Effector memory CD4-positive, alpha-beta T cell (primary cell): Measurements from ENCODE around the gene MFSD12.

ENCODE experiments used
- DNase-seq, 3 donors: peaks; one replicate each; pipeline ENCODE4 v3.0.0-alpha.2; 2020
- H3K27ac ChIP-seq: 2 replicates; pipeline ENCODE4 v1.7.0; 2013; ENCODE audit warnings: mild to moderate bottlenecking, low read length, moderate library complexity; ENCODE audit not compliant: insufficient read depth, poor library complexity, severe bottlenecking
- H3K27me3 ChIP-seq: replicated peaks from 2 replicates; pipeline ENCODE4 v1.7.0; 2013; ENCODE audit warnings: mild to moderate bottlenecking, low read length; ENCODE audit not compliant: insufficient read depth, control insufficient read depth, poor library complexity, severe bottlenecking
- H3K36me3 ChIP-seq: 2 replicates; pipeline ENCODE4 v1.7.0; 2013; ENCODE audit warnings: mild to moderate bottlenecking, low read length, moderate library complexity; ENCODE audit not compliant: control insufficient read depth, insufficient read depth
- H3K4me1 ChIP-seq: 2 replicates; pipeline ENCODE4 v1.7.0; 2013; ENCODE audit warnings: low read length, mild to moderate bottlenecking; ENCODE audit not compliant: control insufficient read depth, insufficient read depth, poor library complexity, severe bottlenecking
- H3K4me3 ChIP-seq: 2 replicates; pipeline ENCODE4 v1.7.0; 2013; ENCODE audit warnings: low read length, low read depth, mild to moderate bottlenecking; ENCODE audit not compliant: insufficient read depth, poor library complexity, severe bottlenecking
- H3K9me3 ChIP-seq: 2 replicates; pipeline ENCODE4 v1.7.0; 2013; ENCODE audit warnings: mild to moderate bottlenecking, low read length, moderate library complexity; ENCODE audit not compliant: control insufficient read depth

MFSD12 gene

DNA sequence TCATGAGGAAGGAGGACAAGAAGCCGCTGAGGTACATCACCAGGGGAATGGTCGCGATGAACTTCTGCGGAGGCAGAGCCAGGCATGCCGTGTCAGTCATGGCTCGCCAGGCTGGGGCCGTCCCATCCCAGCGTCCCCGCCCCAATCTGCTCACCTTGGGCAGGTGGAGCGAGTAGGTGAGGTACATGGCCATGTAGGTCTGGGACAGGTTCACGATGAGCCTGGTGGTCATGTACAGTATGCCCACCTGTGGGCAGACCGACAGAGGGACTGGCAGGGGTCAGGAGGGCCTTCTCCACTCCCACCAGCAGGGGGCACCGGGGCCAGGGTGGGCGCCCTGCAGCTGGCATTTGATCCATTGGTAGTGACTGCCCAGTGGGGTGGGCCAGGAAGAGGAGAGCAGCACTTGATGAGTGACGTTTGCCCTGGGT lies 10.1 kb downstream of the MFSD12 start:
- H3K4me1 ChIP-seq = no peaks in the 10 kb centered on the region
- H3K27ac ChIP-seq = no peak overlapping the region
- peaks cover 36% of the 10 kb centered on the region for H3K36me3 ChIP-seq
- H3K27me3 ChIP-seq = no peaks in the 10 kb centered on the region
- DNase-seq = no peak
- H3K9me3 ChIP-seq = no peaks in the 10 kb centered on the region
- no peak overlapping the region for H3K4me3 ChIP-seq

DNA sequence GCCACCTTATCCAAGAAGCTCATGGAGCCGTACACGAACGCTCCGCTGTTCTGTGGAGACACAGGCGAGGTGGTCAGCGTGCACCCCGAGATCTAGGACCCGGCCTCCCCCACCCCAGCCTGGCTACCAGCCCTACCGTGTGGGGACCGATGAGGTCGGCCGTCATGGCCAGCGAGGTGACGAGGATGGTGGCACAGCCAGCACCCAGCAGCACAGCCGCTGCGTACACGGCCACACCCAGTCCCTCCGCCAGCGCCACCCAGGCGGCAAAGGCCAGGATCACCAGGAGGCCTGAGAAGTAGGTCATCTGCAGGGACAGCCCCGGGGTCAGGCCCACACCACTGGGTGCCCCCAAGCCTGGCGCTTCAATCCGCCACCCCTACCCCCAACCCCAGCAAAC lies 11.3 kb downstream of the MFSD12 start:
- peaks cover 36% of the 10 kb centered on the region for H3K36me3 ChIP-seq
- no peak overlapping the region for H3K27ac ChIP-seq
- no peak overlapping the region for H3K4me3 ChIP-seq
- no peaks in the 10 kb centered on the region for H3K9me3 ChIP-seq
- no peaks in the 10 kb centered on the region for H3K27me3 ChIP-seq
- DNase-seq = no peak
- H3K4me1 ChIP-seq = no peaks in the 10 kb centered on the region

DNA sequence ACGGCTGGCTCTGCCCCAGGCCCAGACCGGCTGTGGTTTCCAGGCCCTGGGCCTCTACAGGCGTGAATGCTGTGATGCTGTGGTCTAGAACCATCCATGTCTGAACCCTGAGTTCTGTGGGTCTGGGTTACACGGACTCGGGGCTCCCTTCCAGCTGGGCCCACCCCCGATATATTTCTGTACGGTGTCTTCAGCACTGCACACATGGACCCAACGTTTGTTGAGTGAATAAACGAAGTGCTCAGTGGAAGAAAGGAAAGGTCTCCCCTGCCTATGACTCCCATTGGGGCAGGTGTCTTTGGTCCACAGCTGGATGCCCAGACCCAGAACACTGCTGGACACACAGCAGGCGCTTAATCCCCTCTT lies 11.7 kb downstream of the MFSD12 start:
- Histone ChIP-seq H3K27ac (no peak overlapping the region), H3K36me3 (peaks cover 36% of the 10 kb centered on the region), H3K9me3 (no peaks in the 10 kb centered on the region), H3K27me3 (no peaks in the 10 kb centered on the region), H3K4me3 (no peak overlapping the region), H3K4me1 (no peaks in the 10 kb centered on the region)
- DNase-seq = no peak

DNA sequence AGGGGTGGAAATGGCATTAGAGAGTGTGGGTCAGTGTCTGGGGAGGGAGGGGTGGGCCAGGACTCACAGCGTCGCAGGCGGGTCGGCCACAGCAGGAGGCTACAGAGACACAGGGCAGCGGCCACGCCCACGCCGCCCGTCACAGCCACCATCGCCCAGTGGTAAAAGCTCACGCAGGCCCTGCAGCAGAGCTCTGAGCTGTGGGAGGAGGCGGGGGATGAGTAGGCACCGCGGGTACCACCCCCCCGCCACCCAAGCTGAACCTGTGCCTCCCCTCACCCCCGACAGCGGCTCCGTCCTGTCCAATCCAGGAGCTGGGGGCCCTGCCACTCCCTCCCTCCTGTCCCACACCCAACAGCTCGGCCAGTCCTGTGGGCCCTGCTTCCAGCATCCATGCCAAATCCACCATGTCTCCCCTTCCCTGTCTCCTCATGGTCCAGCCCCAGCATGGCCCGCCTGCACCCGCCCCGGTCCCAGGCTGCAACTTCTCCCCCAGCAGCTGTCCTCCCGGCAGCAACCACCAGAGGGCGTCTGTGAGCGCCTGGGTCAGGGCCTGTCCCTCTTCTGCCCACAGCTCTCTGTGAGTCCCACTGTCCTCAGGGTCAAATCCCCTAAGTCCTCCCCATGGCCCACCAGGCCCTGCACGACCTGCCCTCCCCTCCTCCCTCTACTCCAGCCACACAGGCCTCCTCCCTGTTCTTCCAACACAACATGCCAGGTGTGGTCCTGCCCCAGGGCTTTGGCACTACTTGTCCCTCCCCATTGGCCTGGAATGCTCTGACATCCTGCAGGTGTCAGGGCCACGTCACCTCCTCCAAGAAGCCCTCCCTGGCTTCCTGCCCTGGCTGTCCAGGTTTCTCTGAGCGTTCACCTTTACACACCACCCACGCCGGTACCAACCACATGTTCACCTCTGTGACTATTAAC lies 12.4 kb downstream of the MFSD12 start:
- no peaks in the 10 kb centered on the region for H3K27me3 ChIP-seq
- no peak overlapping the region for H3K4me3 ChIP-seq
- H3K27ac ChIP-seq = no peak overlapping the region
- H3K36me3 ChIP-seq = peaks cover 36% of the 10 kb centered on the region
- peak; percentile 56 to 69 (median 66) for DNase-seq
- H3K9me3 ChIP-seq = no peaks in the 10 kb centered on the region
- H3K4me1 ChIP-seq = no peaks in the 10 kb centered on the region

DNA sequence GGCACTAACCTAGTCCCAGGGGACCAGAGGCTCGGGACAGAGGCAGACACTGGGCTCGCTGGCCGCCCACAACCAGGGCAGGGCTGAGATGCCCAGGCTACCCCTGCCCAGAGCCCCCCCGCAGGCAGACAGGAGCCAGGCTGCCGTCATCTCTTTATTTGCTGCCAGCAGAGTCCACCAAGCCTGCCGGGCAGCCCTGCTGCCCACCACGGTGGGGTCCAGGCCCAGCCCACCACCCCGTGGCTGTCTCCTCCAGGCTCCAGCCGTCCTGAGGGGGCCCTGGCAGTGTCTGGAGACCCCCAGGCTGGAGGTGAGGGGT lies 13.4 kb downstream of the MFSD12 start:
- no peaks in the 10 kb centered on the region for H3K9me3 ChIP-seq
- H3K36me3 ChIP-seq = peaks cover 41% of the 10 kb centered on the region
- no peaks in the 10 kb centered on the region for H3K4me1 ChIP-seq
- no peak overlapping the region for H3K27ac ChIP-seq
- no peak for DNase-seq
- H3K4me3 ChIP-seq = no peak overlapping the region
- H3K27me3 ChIP-seq = no peaks in the 10 kb centered on the region

DNA sequence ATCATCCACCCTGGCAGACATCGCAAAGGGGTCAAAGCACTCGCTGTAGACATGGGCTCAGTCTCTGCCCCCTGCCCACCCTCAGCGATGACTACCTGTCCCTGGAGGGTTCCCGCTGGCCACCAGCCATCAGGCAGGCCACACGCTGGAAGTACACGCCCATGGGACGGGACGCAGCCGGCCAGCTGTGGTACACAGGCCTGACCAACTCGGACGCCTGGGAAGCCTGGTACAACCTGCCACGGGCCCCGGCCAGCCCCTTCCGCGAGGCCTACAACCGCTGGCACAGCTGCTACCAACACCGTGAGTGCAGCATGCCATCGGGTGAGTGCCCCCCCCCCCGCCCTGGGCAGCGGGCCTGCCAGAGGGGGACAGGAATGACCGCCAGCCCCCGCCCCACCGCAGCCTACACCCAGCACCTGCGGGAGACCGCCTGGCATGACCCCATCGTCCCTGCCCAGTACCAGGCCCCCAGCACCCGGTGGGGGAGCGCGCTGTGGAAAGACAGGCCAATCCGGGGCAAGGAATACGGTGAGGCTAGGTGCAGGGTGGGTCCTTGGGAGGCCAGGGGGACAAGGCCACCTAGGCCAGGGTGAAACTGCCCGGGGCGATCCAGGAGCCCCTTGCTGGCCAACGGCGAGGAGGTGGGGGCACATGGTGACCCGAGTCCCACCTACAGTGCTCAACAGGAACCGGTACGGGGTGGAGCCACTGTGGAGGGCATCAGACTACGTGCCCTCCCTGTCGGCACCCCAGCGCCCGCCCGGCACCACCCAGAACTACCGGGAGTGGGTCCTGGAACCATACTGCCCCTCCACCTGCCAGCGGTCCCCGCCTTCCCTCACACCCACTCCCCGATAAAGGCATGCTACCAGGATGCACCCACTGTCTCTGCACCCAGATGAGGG lies 14.0 kb downstream of the MFSD12 start:
- no peaks in the 10 kb centered on the region for H3K9me3 ChIP-seq
- H3K27ac ChIP-seq = no peak overlapping the region
- DNase-seq = no peak
- peaks cover 36% of the 10 kb centered on the region for H3K36me3 ChIP-seq
- H3K27me3 ChIP-seq = no peaks in the 10 kb centered on the region
- H3K4me1 ChIP-seq = no peaks in the 10 kb centered on the region
- no peak overlapping the region for H3K4me3 ChIP-seq

DNA sequence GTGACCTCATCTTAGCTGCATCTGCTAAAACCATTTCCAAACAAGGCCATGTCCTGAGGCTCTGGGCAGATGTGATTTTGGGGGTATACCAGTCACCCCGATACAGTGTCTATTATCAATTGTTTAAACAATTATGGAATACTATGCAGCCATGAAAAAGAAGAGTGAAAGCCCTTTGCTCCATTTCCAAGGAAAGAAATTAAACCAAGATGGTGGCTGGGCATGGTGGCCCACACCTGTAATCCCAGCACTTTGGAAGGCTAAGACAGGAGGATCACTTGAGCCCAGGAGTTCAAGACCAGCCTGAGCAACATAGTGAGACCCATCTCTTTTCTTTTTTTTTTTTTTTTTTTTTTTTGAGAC lies 17.6 kb downstream of the MFSD12 start:
- Histone ChIP-seq H3K9me3 (no peaks in the 10 kb centered on the region), H3K27ac (no peak overlapping the region), H3K4me1 (no peaks in the 10 kb centered on the region), H3K4me3 (no peak overlapping the region), H3K36me3 (peaks cover 30% of the 10 kb centered on the region), H3K27me3 (no peaks in the 10 kb centered on the region)
- no peak for DNase-seq

DNA sequence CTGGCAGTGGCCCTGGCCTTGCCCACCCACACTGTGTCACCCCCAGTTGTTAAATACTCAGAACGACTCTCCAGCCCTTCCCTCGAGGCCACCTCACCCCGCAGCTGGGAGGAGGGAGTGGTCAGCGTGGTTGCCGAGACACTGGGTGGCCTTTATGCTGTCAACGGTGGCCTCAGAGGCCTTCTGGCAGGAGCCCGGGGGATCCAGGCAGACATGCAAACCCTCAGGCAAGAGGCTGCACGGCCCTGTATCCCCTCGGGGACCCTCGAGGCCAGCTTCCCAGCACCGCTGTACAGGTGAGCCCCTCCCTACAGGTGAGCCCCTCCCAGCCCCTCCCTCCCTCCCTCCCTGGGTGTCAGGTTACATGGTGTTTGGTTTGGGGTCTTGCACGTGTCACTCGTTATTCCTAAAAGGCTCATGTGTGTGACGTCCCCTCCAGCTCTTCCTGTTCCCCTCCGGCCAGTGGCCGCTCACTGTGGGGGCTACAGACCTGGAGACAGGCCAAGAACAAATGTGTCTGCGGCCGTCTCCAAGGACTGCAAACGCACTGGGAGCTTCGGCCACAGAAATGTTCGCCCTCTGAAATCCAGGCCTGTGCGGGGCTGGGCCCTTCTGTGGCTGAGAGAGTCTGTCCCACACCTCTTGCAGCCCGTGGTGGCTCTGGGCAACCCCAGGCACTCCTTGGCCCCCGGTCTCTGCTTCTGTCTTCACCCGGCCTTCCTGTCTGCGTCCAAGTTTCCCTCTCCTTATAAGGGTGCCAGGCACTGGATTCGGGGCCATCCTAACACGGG lies 18.2 kb downstream of the MFSD12 start, which contains the start of gene TEKTIP1:
TEKTIP1 (plus strand) TSS at position 210 of the 791 bp plus-strand sequence; CDS start at position 214, 4 bp downstream.
- H3K36me3 ChIP-seq = peaks cover 33% of the 10 kb centered on the region
- no peaks in the 10 kb centered on the region for H3K9me3 ChIP-seq
- H3K4me3 ChIP-seq = no peak within 1 kb of the TSS
- no peaks in the 10 kb centered on the region for H3K4me1 ChIP-seq
- no peak for DNase-seq
- H3K27me3 ChIP-seq = no peaks in the 10 kb centered on the region
- H3K27ac ChIP-seq = no peak within 1 kb of the TSS

DNA sequence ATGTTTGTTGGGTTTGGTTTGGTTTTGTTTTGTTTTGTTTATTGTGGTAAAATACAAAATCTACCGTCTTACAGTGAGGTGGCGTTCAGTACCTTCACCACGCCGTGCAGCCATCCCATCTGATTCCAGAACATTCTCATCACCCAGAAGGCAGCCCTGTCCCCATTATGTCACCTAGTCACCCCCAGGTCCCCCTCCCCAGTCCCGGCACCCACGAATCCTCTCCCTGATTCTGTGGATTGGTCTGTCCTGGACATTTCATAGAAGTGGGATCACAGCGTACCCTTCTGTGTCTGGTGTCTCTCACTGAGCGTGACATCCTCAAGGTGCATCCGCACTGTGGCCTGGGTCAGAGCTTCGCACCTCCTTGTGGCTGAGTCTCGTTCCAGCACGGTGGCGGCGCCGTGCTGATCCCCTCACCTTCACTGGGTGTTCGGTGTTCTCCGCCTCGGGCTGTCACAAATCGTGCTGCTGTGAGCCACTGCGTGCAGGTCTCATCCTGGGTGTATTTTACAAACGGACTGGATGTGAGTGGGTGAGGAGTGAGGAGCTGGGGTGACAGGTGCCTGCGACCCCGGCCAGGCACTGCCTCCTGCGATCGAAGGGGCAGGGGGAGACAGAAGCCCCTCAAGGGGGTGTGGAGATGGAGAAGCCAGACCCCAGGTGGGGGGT lies 19.0 kb downstream of the MFSD12 start:
- Histone ChIP-seq H3K27me3 (no peaks in the 10 kb centered on the region), H3K27ac (no peak overlapping the region), H3K4me1 (no peaks in the 10 kb centered on the region), H3K4me3 (no peak overlapping the region), H3K36me3 (peaks cover 35% of the 10 kb centered on the region), H3K9me3 (no peaks in the 10 kb centered on the region)
- no peak for DNase-seq
